Neural crest cell (in vitro differentiated cells): ENCODE measurements around the gene CDCA4. TPM values are rescaled to one million over a fixed set of nuclear protein-coding genes. Genes with fewer than 3 reads are reported as not detected.

Source experiments
- DNase-seq: peaks from one replicate; pipeline ENCODE4 v3.0.0; 2021; ENCODE audit warnings: low read depth, mixed read lengths, low spot score
- H3K27ac Mint-ChIP-seq: one replicate; pipeline ENCODE4 v1.8.0; 2021; ENCODE audit warnings: mild to moderate bottlenecking, mixed read lengths; ENCODE audit not compliant: unreplicated experiment
- H3K27me3 Mint-ChIP-seq: 2 replicates; pipeline ENCODE4 v1.8.0; 2021; ENCODE audit warnings: low read depth, mild to moderate bottlenecking, mixed read lengths
- H3K36me3 Mint-ChIP-seq: 2 replicates; pipeline ENCODE4 v1.8.0; 2021; ENCODE audit warnings: low read depth, mild to moderate bottlenecking, mixed read lengths
- H3K4me1 Mint-ChIP-seq: 2 replicates; pipeline ENCODE4 v1.8.0; 2021; ENCODE audit warnings: mixed read lengths
- H3K4me3 Mint-ChIP-seq: one replicate; pipeline ENCODE4 v1.8.0; 2021; ENCODE audit warnings: mild to moderate bottlenecking, mixed read lengths
- H3K9me3 Mint-ChIP-seq: 2 replicates; pipeline ENCODE4 v1.8.0; 2021; ENCODE audit warnings: mixed read lengths
- total RNA-seq: library from RNA; stranded (reverse); gene quantifications from 2 replicates; pipeline ENCODE4 v1.2.1, GENCODE V29; 2021
- TF ChIP-seq, protein P1 (sequence below): fragments of 200-600 bp; sonication (generic); conservative IDR thresholded peaks from 2 replicates; pipeline ENCODE4 v1.5.0; 2021; ENCODE audit warnings: antibody characterized with exemption, mild to moderate bottlenecking

CDCA4 gene
- total RNA-seq, 1 donor from 2014 or later = 58.2 TPM

DNA sequence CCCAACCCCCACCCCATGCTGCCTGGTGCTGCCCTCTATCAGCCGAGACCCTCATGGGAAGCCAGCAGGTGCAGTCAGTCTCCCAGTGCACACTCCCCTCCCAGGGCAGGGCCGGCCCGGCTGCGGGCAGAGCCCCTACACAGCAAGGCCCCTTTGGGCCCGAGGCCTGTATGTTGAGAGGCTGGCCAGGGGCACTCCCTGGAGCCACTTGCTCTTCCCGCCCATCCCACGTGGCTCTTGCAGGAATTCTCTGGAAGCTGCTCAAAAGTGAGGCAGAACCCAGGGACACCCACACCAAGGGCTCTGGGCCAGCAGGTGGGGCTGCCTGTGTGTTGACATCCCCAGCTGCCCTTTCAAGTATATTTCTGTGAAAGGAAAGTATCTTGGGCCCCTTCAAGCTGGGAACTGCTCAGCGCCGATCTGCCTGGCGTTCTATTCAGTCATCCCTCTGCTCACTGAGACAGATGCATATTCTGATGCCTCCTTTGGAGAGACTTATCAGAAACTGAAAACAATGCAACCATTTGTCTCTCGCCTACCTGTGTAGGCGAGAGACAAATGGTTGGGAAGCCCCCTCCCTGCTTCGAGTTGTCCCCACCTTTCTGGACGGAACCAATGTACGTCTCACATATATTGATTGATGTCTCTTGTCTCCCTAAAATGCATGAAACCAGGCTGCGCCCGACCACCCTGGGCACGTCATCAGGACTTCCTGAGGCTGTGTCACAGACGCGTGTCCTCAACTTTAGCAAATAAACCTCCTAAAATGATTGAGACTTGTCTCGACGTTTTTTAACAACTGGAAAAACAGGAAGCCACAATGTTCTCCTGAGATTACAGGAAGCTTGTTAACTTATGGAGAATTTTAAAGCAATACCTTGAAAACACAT is 38.4 kb upstream of the CDCA4 start:
- Mint-ChIP-seq H3K27ac (no peak overlapping the region), H3K4me1 (peaks cover 3% of the 10 kb centered on the region), H3K36me3 (no peaks in the 10 kb centered on the region), H3K4me3 (no peak overlapping the region), H3K27me3 (no peaks in the 10 kb centered on the region), H3K9me3 (no peaks in the 10 kb centered on the region)
- no peak for DNase-seq
- TF ChIP-seq, protein P1, sequence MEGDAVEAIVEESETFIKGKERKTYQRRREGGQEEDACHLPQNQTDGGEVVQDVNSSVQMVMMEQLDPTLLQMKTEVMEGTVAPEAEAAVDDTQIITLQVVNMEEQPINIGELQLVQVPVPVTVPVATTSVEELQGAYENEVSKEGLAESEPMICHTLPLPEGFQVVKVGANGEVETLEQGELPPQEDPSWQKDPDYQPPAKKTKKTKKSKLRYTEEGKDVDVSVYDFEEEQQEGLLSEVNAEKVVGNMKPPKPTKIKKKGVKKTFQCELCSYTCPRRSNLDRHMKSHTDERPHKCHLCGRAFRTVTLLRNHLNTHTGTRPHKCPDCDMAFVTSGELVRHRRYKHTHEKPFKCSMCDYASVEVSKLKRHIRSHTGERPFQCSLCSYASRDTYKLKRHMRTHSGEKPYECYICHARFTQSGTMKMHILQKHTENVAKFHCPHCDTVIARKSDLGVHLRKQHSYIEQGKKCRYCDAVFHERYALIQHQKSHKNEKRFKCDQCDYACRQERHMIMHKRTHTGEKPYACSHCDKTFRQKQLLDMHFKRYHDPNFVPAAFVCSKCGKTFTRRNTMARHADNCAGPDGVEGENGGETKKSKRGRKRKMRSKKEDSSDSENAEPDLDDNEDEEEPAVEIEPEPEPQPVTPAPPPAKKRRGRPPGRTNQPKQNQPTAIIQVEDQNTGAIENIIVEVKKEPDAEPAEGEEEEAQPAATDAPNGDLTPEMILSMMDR = no peak

DNA sequence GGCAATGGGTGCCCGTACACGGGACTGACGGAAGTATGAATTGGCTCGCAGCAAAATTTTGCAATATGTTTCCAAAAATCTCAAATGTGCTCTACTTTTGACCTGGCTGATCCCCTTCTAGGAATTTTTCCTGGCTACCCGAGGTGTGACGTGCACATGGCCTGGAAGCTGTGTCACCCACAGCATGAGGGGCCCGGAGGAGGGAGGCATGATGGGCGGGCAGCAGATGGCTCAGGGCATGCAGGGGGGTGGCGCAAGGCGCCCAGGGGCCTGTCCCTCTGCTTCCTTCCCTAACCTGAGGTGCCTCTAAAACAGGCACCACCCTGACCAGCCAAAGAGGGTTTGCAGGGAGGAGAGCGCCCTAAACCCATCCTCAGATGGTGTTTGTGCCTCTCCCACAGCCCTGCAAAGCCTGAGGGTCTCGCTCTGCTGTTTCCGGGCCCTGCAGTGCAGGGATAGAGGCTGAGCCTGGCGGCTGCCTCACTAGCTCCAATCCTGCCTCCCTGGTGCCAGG is 37.7 kb upstream of the CDCA4 start:
- H3K36me3 Mint-ChIP-seq = no peaks in the 10 kb centered on the region
- H3K27me3 Mint-ChIP-seq = peaks cover 3% of the 10 kb centered on the region
- H3K9me3 Mint-ChIP-seq = no peaks in the 10 kb centered on the region
- H3K27ac Mint-ChIP-seq = no peak overlapping the region
- no peak overlapping the region for H3K4me3 Mint-ChIP-seq
- TF ChIP-seq, protein P1 = no peak
- H3K4me1 Mint-ChIP-seq = peaks cover 3% of the 10 kb centered on the region
- DNase-seq = no peak

DNA sequence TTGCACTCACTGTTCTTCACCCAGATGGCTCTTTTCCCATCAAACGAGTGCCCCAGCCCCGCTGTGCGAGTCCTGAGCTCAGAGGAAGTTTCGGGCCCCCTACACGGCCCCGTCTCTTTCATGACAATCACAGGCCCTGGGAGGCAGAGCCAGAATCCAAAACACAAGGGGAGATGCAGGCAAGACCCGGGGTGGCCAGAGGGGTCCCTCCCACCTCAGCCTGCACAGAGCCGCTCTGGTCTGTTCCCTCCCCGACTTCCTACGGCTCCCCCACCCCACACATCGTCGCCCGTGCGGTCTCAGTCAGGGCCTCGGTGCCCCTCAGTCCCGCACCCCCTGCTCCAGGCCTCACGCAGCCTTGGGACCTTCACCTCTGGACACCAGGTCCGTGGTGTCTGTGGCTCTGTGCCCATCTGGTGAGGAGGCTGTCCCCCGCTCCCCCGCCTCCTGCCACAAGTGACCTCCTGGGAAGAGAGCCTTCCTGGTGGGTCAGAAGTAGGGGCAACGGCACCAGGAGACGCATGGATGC is 35.5 kb upstream of the CDCA4 start:
- no peak overlapping the region for H3K4me3 Mint-ChIP-seq
- DNase-seq = no peak

DNA sequence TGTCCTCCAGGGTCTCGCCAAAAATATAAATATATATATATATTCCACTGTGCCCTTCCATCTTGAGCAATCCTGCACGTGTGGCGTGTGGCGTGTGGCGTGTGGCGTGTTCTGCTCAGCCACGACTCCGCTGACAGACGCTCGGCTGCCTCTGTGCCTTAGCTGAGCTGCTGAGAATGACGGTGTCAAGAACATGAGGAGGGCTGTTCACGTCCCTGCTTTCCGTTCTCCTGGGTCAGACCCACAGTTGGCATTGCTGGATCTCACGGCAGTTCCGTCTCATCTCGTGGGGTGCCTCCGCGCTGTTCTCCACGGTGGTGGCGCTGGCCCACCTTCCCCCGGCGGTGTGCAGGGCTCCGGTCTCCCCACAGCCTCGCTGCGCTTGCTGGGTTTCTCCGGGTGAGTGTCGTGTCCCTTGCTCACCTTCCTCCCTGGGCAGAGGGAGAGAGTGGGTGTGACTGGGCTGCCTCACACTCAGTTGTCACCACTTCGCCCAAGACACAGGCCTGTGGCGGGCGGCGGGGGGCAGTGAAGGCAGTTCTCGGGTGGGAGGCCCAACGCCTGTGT is 34.9 kb upstream of the CDCA4 start:
- H3K9me3 Mint-ChIP-seq = no peaks in the 10 kb centered on the region
- H3K27ac Mint-ChIP-seq = no peak overlapping the region
- H3K27me3 Mint-ChIP-seq = peaks cover 3% of the 10 kb centered on the region
- H3K4me1 Mint-ChIP-seq = peaks cover 3% of the 10 kb centered on the region
- H3K36me3 Mint-ChIP-seq = no peaks in the 10 kb centered on the region
- DNase-seq = no peak
- no peak overlapping the region for H3K4me3 Mint-ChIP-seq
- TF ChIP-seq, protein P1 = no peak

More for the DNA sequence above, 35.5 kb upstream of the CDCA4 start:
- no peaks in the 10 kb centered on the region for H3K9me3 Mint-ChIP-seq
- peaks cover 3% of the 10 kb centered on the region for H3K27me3 Mint-ChIP-seq
- H3K27ac Mint-ChIP-seq = no peak overlapping the region
- TF ChIP-seq, protein P1 = no peak
- H3K4me1 Mint-ChIP-seq = peaks cover 3% of the 10 kb centered on the region
- H3K36me3 Mint-ChIP-seq = no peaks in the 10 kb centered on the region

DNA sequence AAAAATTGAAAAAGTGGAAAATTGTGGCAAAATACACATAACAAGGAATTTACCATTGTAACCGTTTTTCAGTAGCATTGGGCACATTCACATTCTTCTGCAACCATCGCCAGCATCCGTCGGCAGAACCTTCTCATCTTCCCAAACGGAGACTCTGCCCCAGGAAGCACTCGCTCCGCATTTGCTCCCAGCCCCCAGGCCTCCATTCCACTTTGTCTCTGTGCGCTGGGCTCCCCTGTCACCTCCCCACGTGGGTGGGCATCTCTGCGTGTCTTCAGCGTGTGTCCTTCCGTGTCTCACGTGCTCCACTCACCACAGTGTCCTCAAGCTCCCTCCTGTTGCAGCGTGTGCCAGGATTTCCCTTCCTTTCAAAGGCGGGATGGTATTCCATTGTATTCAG is 34.5 kb upstream of the CDCA4 start:
- TF ChIP-seq, protein P1 = no peak
- Mint-ChIP-seq H3K4me3 (no peak overlapping the region), H3K9me3 (no peaks in the 10 kb centered on the region), H3K27me3 (peaks cover 3% of the 10 kb centered on the region), H3K36me3 (no peaks in the 10 kb centered on the region), H3K27ac (no peak overlapping the region), H3K4me1 (peaks cover 3% of the 10 kb centered on the region)
- no peak for DNase-seq
